Thoracic aorta endothelial cell (primary cell): ENCODE data around the gene PPP6C. TPM values are rescaled to one million over a fixed set of nuclear protein-coding genes. Genes with fewer than 3 reads are reported as not detected.

ENCODE experiments used
- total RNA-seq: library from RNA; depleted of rRNA; stranded (reverse); fragments of >200 nt; gene quantifications from 2 replicates; pipeline ENCODE4 v1.2.3, GENCODE V29; 2012

Gene PPP6C
- 50.9 and 53.8 TPM in 2 replicates for total RNA-seq

DNA sequence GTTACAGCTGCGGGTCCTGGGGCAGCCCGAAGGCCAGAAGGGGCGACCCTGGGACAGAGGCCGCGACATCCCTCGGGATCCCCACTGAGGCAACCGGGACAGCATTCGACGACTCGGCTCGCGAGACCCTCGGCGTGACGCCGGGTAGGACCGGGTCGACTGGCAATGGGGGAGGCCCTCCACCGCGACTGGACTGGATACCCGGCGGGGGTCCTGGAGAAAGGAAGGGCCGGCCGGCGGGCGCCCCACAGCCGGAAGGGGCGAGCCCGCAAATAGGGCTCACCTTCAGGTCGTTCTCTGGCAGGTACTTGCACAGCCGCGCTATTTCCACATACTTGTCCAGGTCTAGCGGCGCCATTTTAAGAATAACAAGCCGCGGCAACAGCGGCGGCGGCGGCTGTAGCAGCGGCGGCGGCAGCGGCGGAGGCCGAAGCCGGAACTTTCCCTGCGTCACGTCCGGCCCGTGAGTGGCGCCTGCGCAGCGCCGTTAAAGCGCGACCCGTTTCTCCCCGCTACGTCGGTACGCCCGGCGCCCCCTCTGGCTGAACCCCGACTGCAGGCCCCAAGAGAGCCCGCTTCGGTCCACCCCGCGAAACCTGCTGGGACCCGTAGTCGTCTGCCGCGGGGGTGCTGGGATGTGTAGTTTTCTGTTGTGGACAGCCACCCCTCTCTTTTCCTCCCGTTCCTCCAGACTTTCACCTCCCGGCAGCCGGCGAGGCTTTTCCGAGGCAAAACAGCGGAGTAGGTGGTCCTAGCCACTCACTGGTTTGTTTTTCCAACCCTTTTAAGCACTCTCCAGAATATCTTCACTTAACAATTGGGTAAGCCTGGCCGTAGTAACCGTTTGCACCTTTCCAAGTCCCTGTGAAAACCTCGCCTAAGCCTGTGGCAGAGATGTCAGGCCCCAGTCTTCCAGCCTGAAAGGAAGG lies at the start of gene PPP6C:
TSS of gene PPP6C (minus strand) at position 443 of the 929 bp plus-strand sequence. CDS start at position 358, 85 bp downstream.

DNA sequence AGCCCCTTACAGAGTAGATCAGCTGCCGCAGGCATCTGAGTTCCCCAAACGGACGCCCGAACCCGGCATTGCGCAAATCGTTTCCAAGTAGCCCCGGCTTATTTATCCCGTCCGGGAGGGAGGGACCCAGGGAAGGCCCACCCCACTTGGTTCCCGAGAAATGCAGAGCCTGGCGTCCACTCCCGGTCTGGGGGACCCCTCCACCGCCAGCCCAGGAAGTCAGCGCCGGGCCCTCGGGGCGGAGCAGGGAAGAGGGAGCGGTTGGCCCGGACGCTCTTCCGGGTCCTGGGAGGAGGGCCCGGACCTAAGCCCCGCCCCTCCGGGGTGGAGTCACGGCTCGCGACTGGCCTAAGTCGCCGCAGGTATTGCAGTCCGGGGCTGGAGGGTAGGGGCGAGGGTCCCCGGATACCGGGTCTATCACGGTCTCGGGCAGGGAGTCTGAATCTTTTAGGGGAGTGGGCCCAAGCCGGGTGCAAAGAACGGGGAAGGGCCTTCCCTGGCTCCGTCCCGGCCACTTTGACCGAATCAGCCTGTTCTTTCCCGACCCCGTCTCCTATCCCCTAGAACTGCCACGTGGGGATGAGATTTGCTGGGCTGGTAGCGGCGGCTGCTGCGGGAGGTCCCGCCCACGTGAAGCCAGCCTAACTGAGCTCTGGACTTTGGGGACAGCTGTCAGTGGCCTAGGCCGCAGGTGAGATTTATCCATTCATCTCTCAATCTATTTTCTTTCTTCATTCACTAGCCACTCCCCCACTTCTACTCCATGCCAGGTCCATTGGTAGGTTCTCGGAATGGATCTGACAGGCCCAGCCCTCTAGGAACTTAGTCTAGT lies 10.8 kb upstream of the PPP6C start, which contains the start of gene RABEPK:
TSS of gene RABEPK (plus strand) at position 327 of the 832 bp plus-strand sequence. CDS start 2,472 bp downstream, outside the sequence.

DNA sequence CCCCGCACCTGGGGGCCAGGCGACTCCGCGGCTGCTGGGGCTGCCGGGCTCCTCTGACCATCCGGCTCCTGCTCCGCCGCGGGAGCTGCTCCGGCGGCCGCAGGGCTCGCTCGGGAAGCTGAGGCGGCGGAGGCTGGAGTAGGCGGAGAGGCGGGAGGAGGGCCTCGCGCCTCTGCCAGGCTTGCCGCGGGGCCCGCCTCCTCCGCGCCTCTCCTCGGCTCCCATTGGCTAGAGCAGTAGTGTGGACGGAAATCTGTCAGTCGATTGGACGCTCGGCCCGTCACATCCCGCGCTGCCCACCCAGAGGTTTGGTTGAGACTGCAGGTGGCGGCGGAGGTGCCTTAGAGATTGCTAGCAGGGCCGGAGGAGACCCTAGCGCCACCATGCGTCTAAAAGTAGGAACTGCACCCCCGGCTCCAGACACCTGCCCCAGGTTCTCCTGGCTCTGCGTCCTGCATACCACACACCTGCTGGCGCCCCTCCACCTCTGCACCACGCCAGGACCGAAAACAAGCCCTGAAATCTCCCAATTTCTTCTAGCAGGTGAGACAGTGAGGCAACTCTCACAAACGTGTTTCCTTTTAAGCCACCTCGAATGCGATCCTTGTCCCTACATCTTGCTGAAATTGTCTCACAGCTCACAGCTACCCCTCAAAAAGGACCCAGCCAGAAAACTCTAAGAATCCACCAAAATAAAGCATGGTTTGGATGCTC lies 46.1 kb downstream of the PPP6C start, which contains the start of gene SCAI:
TSS of gene SCAI (minus strand) at position 152 of the 714 bp plus-strand sequence. CDS start at position 61, 91 bp downstream.

Other genes starting within 250 kb of the PPP6C start
- 14.4 and 14.8 TPM in 2 replicates for gene GOLGA1, start 248.7 kb downstream of the PPP6C start, total RNA-seq
- 12.2 and 13.8 TPM in 2 replicates for gene SCAI, start 46.3 kb downstream of the PPP6C start, total RNA-seq
- gene RABEPK, start 10.7 kb upstream of the PPP6C start, total RNA-seq, result 21.3 and 25.2 TPM in 2 replicates
- 197 and 246 TPM in 2 replicates for gene HSPA5, start 51.5 kb upstream of the PPP6C start, total RNA-seq
- 96.2 and 101 TPM in 2 replicates for gene GAPVD1, start 72.0 kb upstream of the PPP6C start, total RNA-seq